GM19452 (cell line): Measurements from ENCODE around the gene HJURP.

ENCODE experiments used
- ATAC-seq: cut with Tn5 transposase; IDR thresholded peaks from one replicate; pipeline ENCODE4 v1.9.1; 2021; ENCODE audit not compliant: unreplicated experiment

The HJURP gene

GRCh38 chr2:233830111-233830802 lies 24.1 kb downstream of the HJURP start:
- ATAC-seq: no peak

GRCh38 chr2:233829193-233830110 lies 24.9 kb downstream of the HJURP start:
- no peak for ATAC-seq

- ATAC-seq: no peak
Measured at GRCh38 chr2:233828546-233829192, 25.7 kb downstream of the HJURP start.

DNA sequence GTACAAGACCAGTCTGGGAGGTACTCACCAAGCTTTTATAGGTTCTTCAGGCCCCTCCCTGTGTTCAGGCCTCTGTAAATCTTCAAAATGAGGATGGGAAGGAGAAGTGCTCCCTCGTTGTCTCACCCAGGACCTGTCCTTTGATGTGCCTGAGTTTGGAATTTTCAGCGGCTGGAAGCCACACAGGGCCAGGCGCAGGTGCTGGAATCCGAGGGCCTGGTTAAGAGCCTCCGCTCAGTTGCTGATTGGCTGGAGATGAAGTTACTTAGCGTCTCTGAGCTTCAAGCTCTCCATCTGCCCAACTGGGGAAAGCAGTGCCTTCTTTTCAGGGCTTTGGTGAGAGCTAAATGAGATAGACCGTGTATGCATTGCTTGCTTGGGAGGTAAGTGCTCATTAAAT lies 30.0 kb downstream of the HJURP start:
- ATAC-seq: no peak

GRCh38 chr2:233823731-233824121 lies 30.6 kb downstream of the HJURP start:
- ATAC-seq: no peak

DNA sequence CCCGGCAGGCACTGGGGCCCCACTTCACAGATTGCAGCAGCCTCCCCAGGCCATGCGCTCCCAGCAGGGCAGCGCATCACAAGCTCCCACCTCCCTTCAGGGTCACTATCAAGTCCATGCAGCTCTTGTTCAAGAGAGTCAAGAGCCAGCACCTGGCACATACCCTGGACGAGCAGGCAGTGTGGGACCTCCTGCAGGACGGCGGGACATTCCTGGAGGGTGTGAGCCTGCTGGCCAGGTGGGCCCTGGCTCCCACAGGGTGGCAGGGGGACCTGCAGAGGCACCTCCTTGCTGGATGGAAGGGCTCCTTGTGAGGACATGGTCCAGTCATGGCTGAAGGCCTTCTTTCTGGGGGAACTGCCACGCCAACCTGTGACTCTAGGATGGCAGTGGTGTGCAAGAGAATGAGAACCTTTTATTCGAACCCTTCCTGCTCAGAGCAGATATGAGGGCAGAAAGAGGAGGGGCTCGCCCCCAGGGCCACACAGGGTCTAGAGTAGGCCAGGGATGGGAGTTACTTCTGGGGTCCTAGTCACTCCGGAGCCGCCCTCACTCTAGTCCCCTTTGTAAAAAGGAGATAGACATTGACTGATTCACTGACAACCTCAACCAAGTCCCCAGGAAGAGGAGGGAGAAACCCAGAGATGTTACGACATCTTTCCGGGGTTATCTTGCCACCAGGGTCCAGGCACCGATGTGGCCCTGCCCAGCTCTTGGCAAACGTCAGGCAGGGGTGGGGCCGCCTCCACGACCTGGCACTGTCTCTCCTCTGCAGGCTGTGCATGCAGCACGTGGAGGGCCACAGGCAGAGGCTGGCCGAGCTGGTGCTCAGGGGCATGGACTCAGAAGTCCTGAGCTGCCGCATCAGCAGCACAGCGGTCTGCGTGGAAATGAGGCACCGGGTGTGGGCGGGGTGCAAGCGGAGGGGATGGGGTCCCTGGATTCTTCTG lies 31.3 kb downstream of the HJURP start:
- no peak for ATAC-seq

- no peak for ATAC-seq
Measured at GRCh38 chr2:233822101-233822771, 32.1 kb downstream of the HJURP start.

DNA sequence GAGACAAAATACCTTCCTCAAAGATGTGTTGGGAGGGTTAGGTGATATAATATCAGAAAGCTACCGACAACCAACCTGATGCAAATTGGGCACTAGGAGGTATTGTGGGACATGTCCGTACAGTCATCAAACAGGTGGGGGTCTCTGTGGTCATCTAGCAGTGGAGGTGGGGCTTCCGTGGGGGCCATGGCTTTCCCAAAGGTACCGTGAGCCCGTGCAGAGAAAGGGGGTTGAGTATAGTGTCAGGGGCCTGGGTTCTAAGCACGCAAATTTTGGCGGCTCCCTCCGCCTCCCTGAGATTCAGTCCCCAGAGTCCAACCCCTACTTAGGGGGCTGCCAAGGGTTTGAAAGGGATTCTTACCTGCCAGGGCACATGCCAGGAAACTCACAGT lies 32.6 kb downstream of the HJURP start:
- ATAC-seq: no peak

DNA sequence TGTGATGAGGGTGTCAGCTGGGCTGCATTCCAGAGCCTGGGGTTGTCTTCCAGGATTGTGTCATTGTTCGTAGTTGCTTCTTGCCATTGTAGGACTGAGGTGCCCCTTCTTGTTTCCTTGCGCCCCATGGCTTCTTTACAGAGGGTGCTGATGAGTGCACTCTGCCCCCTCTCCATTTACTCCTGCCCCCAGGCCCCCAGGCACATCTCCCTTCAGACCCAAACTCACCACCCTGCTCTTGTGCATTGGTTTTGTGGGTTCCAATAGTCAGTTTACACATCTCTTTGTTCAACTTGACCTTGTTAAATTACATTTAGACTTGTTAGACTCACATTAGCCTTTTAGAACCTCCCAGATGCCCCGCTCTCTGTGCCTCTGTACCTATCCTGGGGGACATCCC lies 33.1 kb downstream of the HJURP start:
- ATAC-seq: no peak

DNA sequence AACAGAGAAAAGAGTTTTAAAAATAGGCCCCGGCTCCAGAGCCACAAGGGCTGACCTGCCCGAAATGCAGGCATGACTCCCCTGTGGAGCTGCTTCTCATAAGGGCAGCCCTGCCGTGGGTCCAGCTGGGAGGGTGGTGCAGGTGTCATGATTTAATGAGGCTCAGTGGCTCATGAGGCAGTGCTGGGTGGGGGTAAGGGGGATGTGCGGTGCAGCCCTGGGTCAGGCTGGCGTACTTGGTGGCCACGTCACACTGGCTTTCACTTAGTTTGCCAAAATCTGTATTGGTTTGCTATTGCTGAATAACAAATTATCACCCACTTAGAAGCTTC lies 33.6 kb downstream of the HJURP start:
- no peak for ATAC-seq

DNA sequence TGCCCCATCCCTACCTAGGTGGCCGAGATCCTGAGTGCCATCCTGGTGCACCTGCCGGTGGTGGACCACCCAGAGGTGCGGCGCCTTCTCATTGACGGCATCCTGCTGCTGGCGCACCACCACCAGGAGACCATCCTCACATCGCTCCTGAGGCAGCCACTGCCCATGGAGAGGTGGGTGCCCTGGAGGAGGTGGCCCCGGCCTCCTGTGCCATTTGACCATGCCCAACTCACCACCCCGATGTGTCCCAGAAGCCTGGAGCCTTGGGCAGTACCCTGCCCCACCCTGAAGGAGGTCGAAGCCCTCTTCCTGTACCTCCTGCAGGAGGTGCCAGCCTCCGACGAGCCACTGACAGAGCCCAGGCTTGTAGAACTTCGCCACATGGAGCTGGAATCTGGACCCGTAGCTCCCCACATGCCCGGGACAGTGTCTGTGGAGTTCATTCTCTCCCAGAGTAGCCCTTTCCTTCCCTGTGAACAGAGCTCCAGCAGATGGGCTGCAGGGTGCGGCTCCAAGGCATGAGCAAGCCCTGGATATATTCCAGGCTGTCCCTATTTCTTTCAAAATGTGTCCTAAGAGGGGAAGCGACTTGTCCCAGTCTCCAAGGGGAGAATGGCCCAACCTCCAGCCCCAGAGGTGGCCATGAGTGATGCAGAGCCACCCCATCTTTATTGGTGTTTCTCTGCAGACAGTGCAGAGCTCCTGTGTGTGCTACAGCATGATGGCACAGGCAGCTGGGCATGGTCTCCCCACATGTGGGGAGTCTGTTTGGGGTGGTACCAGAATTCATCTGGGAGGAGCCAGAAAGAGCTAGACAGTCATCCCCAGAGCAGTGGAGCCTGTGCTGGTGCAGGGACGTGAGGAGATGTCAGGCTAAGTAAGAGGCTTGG lies 34.2 kb downstream of the HJURP start:
- ATAC-seq: no peak

DNA sequence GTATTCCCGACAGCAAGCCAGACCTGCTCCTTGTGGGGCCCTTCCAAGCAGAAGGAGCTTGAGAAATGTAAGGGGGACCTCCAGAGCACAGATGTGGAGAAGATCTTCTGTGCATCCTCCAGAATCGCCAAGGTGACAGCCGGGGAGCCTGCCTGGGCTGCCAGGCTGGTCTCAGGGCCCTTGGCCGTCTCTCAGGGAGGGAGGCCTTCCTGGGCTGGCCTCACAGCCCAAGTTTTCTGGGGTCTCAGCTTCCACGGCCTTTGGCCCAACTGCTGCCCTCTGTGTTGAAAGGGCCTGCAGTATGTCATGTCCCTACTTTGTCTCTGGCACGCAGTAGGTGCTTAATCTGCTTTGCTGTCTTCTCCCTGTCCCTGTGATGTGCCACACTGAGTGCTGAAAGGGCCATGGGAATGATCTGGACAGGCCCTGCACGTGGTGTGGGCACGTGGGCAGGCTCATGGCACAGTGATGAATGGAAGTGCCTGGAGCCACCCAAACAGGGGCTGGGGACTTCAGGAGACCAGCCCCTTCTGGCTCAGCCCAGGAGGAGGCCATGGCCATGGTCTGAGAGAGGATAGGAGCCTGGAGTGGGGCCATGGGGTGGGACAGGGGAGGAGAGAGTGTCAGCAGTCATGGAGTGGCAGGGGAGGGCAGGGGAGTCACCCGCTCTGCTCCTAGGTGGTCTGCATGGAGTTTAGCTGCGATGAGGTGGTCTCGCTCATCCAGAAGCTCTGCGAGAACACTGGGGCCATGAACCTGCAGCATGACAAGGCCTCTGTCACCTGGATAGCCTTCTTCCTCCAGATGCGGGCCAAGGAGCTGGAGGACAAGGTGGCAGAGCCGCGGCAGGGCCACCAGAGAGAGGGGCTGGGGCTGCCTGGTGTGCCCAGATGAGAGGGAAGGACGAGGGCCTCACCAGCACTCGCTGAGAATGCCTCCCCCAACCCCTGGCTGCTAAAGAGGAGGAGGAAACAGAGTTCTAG lies 35.4 kb downstream of the HJURP start:
- no peak for ATAC-seq

DNA sequence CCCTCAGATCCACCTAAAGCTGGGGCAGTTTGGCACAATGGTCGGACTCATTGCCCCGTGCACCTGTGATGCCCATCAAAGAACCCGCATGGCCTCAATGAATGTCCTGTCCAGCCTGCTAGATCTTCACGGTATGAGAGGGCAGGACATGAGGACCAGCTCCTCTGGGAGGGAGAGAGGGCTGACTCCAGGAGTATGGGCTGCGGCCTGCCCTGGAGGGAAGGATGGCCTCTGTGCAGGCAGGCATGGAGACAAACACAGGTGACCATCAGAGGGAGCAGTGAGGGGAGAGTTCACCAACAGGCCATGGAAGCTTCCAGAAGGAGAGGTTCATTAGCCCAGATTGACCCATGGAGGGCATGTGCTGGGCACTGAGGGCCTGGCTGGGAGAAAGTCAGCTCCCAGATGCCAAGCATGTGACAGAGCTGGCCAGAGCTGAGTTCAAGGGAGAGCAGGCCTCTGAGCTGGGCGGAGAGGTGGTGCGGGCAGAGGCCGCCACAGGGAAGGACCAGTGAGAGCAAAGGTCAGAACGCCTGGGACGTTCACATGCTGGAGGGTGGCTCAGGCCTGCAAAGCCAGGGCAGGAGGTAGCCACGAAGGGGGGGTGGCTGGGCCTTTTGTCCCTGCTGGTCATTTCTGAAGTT lies 36.2 kb downstream of the HJURP start:
- no peak for ATAC-seq

DNA sequence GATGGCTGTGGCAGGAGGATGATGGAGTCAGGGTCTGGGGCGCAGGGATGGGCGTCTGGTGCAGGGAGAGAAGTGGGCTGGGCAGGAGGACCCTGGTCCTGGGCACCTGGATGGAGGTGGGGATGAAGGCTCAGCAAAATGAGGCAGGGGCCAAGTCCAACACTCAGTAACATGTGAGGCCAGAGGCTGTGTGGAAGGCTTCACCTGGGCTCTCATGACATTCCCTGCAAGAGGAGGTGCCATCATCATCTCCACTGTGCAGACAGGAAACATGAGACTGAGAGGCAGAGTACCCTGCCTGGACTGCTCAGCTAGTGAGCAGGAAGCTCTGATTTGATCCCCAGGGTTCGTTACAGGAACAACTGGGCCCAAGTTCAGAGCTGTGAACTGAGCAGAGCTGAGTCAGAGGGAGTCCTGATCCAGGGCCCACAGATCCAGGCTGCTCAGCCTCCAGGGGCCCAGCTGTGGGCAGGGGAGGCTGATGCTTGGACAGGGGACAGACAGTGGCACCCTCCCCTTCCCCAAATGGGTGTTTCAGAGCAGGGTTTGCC lies 36.9 kb downstream of the HJURP start:
- ATAC-seq: no peak

- ATAC-seq: no peak
Measured at GRCh38 chr2:233816771-233817170, 37.6 kb downstream of the HJURP start.

- ATAC-seq: no peak
Measured at GRCh38 chr2:233816334-233816733, 38.0 kb downstream of the HJURP start.

DNA sequence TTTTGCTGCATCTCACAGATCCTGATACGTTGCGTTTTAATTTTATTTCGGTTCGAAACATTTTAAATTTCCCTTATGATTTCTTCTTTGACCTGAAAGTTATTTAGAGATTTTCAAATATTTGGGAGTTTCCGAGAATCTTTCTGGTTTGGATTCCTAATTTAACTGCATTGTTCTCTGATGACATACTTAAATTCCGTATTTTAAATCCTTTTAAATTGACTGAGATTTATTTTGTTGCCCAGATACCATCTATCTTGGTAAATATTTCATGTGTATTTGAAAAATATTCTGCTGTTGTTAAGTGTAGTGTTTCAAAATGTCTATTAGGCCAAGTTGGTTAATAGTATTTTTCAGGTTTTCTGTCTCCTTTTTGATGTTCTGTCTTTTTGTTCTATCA lies 38.5 kb downstream of the HJURP start:
- ATAC-seq: no peak
